Measurements from ENCODE around the gene PBX4. TPM values are rescaled to one million over a fixed set of nuclear protein-coding genes. Genes with fewer than 3 reads are reported as not detected.

PBX4 gene
- total and polyA plus RNA-seq, 10 of the 15 experiments (the other 5 are each of a cell fraction or from before 2014, with no cell fraction given) = 0.18 to 17.3 (median 4.2) TPM

DNA sequence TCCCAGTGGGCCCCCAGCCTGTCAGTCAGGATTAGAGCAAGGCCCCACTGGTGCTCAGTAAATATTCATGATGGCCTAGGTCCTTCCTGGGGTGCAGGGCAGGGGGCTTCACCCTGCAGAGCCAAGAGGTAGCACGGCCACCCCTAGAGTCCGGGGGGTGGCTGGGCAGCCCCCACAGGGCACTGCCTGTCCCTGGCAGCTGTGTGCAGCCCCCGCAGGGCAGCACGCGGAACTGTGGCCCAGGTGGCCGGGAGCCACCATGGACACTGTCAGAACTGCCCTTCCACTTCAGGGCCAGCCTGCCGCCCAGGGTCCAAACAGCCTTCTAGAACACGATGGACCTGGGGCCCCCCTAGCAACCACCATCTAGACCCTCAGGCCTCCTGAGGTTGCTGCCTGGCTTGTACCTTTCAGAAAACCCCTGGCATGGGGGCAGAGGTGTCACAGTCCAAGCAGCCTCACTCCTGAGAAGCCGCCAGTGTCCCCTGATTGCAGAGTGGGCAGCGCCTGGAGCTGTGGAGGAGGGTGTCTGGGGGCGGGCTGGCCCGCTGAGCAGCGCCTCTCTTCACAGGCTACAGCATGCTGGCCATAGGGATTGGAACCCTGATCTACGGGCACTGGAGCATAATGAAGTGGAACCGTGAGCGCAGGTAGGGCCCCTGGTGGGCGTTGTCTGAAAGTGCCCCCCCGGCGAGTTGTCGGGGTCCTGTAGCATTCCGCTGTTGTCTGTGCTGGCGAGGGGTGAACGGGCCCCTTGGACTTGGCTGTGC is 92.7 kb downstream of the PBX4 start:
- Histone ChIP-seq H3K79me2 (ENCODE audit: control insufficient read depth, insufficient read depth, low read length) (peaks cover 29% of the 10 kb centered on the region), H3K4me1 (ENCODE audit: control insufficient read depth, insufficient read depth, low read length) (peaks cover 34% of the 10 kb centered on the region), H3K9me3 (replicated peaks; ENCODE audit: control insufficient read depth, insufficient read depth, low read length) (peaks cover under 1% of the 10 kb centered on the region; the same call in 1 of the 3 replicates), H3K36me3 (ENCODE audit: control insufficient read depth in 2 of 2, insufficient read depth in 2 of 2, low read length in 1 of 2) (peaks cover 3 to 23% of the 10 kb centered on the region in 2 experiments; a peak in 3 of 4 replicates), H3K4me2 (ENCODE audit: control insufficient read depth, insufficient read depth) (no peak overlapping the region; the same call in 1 of the 2 replicates), H3K4me3 (no peak overlapping the region), H2AFZ (ENCODE audit: control insufficient read depth, low read depth, low read length) (no peak overlapping the region), H3K27ac (ENCODE audit: control insufficient read depth, insufficient read depth) (peak overlapping the region; percentile 57), H3K9ac (ENCODE audit: control insufficient read depth, insufficient read depth, low read length) (peak overlapping the region; percentile 8; the same call in 1 of the 2 replicates), H4K20me1 (ENCODE audit: control insufficient read depth, insufficient read depth) (no peaks in the 10 kb centered on the region), H3K27me3 (replicated peaks in 1 of 2; ENCODE audit: control insufficient read depth in 2 of 2, insufficient read depth in 2 of 2, low read length in 1 of 2) (no peaks in the 10 kb centered on the region)
- POLR2A ChIA-PET = interaction anchor here (0.6 to 1.0 kb wide), 2 partner anchors 10 to 13 kb away, joined by 4 to 5 read pairs; partner anchors contain the start of gene NDUFA13
- ATAC-seq = peak; percentile 11
- DNase-seq (ENCODE audit: low read depth, low spot score) = no peak
- BruUV-seq (replicated peaks) = no TSS peak
- TF ChIP-seq, protein P1, sequence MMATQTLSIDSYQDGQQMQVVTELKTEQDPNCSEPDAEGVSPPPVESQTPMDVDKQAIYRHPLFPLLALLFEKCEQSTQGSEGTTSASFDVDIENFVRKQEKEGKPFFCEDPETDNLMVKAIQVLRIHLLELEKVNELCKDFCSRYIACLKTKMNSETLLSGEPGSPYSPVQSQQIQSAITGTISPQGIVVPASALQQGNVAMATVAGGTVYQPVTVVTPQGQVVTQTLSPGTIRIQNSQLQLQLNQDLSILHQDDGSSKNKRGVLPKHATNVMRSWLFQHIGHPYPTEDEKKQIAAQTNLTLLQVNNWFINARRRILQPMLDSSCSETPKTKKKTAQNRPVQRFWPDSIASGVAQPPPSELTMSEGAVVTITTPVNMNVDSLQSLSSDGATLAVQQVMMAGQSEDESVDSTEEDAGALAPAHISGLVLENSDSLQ (IDR thresholded peaks at IDR 0.05) = peak; percentile 57; the same call in 1 of the 2 replicates
- TF ChIP-seq, protein P2, sequence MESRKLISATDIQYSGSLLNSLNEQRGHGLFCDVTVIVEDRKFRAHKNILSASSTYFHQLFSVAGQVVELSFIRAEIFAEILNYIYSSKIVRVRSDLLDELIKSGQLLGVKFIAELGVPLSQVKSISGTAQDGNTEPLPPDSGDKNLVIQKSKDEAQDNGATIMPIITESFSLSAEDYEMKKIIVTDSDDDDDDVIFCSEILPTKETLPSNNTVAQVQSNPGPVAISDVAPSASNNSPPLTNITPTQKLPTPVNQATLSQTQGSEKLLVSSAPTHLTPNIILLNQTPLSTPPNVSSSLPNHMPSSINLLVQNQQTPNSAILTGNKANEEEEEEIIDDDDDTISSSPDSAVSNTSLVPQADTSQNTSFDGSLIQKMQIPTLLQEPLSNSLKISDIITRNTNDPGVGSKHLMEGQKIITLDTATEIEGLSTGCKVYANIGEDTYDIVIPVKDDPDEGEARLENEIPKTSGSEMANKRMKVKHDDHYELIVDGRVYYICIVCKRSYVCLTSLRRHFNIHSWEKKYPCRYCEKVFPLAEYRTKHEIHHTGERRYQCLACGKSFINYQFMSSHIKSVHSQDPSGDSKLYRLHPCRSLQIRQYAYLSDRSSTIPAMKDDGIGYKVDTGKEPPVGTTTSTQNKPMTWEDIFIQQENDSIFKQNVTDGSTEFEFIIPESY (IDR thresholded peaks at IDR 0.05) = peak; percentile 70
- TF ChIP-seq CHD4 (IDR thresholded peaks at IDR 0.05) = no peak
- CTCF ChIA-PET = no interaction called here
- in situ Hi-C loops (cut with MboI) (loop anchor here (5.0 to 25.0 kb wide), 7 partner anchors 117 to 1512 kb away; partner anchors contain the start of genes GMIP, ZNF66 and ZNF737), intact Hi-C loops (cut with micrococcal nuclease; ENCODE audit: unreplicated experiment) (no loop called here)
- no peak for FAIRE-seq
- SMC1A ChIA-PET (ENCODE audit: uncharacterized antibody, unreplicated experiment) = no interaction called here
- WGBS (ENCODE audit: insufficient coverage, insufficient replicate concordance, low lambda C conversion rate, missing lambda C conversion rate) = 88% methylated on average over 23 of the region's 23 CpGs
- RAD21 ChIA-PET (ENCODE audit: unreplicated experiment) = interaction anchor here (0.6 kb wide), 1 partner anchor 31 kb away, joined by 3 read pairs; no protein-coding TSS in a partner anchor
